Measurements from ENCODE around the gene SLC7A6.

GRCh38 chr16:68230176-68230571 lies 34.2 kb upstream of the SLC7A6 start:
- TF ChIP-seq EZH2phosphoT487 (IDR thresholded peaks at IDR 0.05; ENCODE audit: borderline replicate concordance), result no peak
- no peak for TF ChIP-seq CTCF (conservative IDR thresholded peaks at IDR 0.05; ENCODE audit: low read length)
